Measurements from ENCODE around the gene CYRIA. TPM values are rescaled to one million over a fixed set of nuclear protein-coding genes. Genes with fewer than 3 reads are reported as not detected.

CYRIA gene
- total and polyA plus RNA-seq, 5 donors, result 1.2 to 5.0 (median 3.5) TPM

- no peak for ATAC-seq
- H3K4me3 ChIP-seq (ENCODE audit: low read length), result no peak overlapping the region
- H3K27ac ChIP-seq (ENCODE audit: low read length), result no peak overlapping the region
- DNase-seq, result no peak
- intact Hi-C loops (cut with DNase I), result no loop called here
- 93% methylated on average over 9 of the region's 9 CpGs for WGBS
- no peaks in the 10 kb centered on the region for H3K9me3 ChIP-seq (ENCODE audit: control insufficient read depth, low read length)
- H3K27me3 ChIP-seq (ENCODE audit: control insufficient read depth, insufficient read depth), result no peaks in the 10 kb centered on the region
- peaks cover 8% of the 10 kb centered on the region for H3K4me1 ChIP-seq (ENCODE audit: control insufficient read depth, insufficient read depth, low read length)
Observed at GRCh38 chr2:16649353-16650286, 16.0 kb downstream of the CYRIA start.

- Histone ChIP-seq H3K27me3 (ENCODE audit: control insufficient read depth, insufficient read depth) (no peaks in the 10 kb centered on the region), H3K4me3 (ENCODE audit: low read length) (no peak overlapping the region), H3K27ac (ENCODE audit: low read length) (no peak overlapping the region), H3K9me3 (ENCODE audit: control insufficient read depth, low read length) (no peaks in the 10 kb centered on the region), H3K4me1 (ENCODE audit: control insufficient read depth, insufficient read depth, low read length) (peaks cover 5% of the 10 kb centered on the region)
- ATAC-seq (no peak), DNase-seq (no peak)
- 80% methylated on average over 2 of the region's 2 CpGs for WGBS
- intact Hi-C loops (cut with DNase I), result no loop called here
Observed at GRCh38 chr2:16647992-16648617, 17.5 kb downstream of the CYRIA start.

GRCh38 chr2:16645775-16646559 is 19.7 kb downstream of the CYRIA start:
- intact Hi-C loops (cut with DNase I), result no loop called here
- H3K9me3 ChIP-seq (ENCODE audit: control insufficient read depth, low read length), result no peaks in the 10 kb centered on the region
- H3K27ac ChIP-seq (ENCODE audit: low read length), result no peak overlapping the region
- H3K27me3 ChIP-seq (ENCODE audit: control insufficient read depth, insufficient read depth), result no peaks in the 10 kb centered on the region
- no peak overlapping the region for H3K4me3 ChIP-seq (ENCODE audit: low read length)
- peaks cover 5% of the 10 kb centered on the region for H3K4me1 ChIP-seq (ENCODE audit: control insufficient read depth, insufficient read depth, low read length)
- no peak for ATAC-seq
- no peak for DNase-seq
- WGBS, result 91% methylated on average over 3 of the region's 3 CpGs

GRCh38 chr2:16645088-16645487 is 20.5 kb downstream of the CYRIA start:
- intact Hi-C loops (cut with DNase I), result no loop called here
- no peak overlapping the region for H3K4me3 ChIP-seq (ENCODE audit: low read length)
- H3K4me1 ChIP-seq (ENCODE audit: control insufficient read depth, insufficient read depth, low read length), result peaks cover 2% of the 10 kb centered on the region
- WGBS, result 92% methylated on average over 7 of the region's 7 CpGs
- no peak overlapping the region for H3K27ac ChIP-seq (ENCODE audit: low read length)
- H3K27me3 ChIP-seq (ENCODE audit: control insufficient read depth, insufficient read depth), result no peaks in the 10 kb centered on the region
- no peak for ATAC-seq
- no peak for DNase-seq
- no peaks in the 10 kb centered on the region for H3K9me3 ChIP-seq (ENCODE audit: control insufficient read depth, low read length)

- no peaks in the 10 kb centered on the region for H3K27me3 ChIP-seq (ENCODE audit: control insufficient read depth, insufficient read depth)
- ATAC-seq, result no peak
- 92% methylated on average over 6 of the region's 6 CpGs for WGBS
Observed at GRCh38 chr2:16644221-16644925, 21.3 kb downstream of the CYRIA start.

GRCh38 chr2:16643099-16643498 is 22.5 kb downstream of the CYRIA start:
- H3K9me3 ChIP-seq (ENCODE audit: control insufficient read depth, low read length), result no peaks in the 10 kb centered on the region
- ATAC-seq (no peak), DNase-seq (no peak)
- no peak overlapping the region for H3K4me3 ChIP-seq (ENCODE audit: low read length)
- WGBS, result 55% methylated on average over 2 of the region's 2 CpGs
- H3K27ac ChIP-seq (ENCODE audit: low read length), result no peak overlapping the region
- no peaks in the 10 kb centered on the region for H3K27me3 ChIP-seq (ENCODE audit: control insufficient read depth, insufficient read depth)
- H3K4me1 ChIP-seq (ENCODE audit: control insufficient read depth, insufficient read depth, low read length), result peaks cover 2% of the 10 kb centered on the region
- intact Hi-C loops (cut with DNase I), result no loop called here

More at GRCh38 chr2:16644221-16644925, 21.3 kb downstream of the CYRIA start:
- Histone ChIP-seq H3K9me3 (ENCODE audit: control insufficient read depth, low read length) (no peaks in the 10 kb centered on the region), H3K27ac (ENCODE audit: low read length) (no peak overlapping the region), H3K4me3 (ENCODE audit: low read length) (no peak overlapping the region), H3K4me1 (ENCODE audit: control insufficient read depth, insufficient read depth, low read length) (peaks cover 2% of the 10 kb centered on the region)
- intact Hi-C loops (cut with DNase I), result no loop called here
- no peak for DNase-seq

GRCh38 chr2:16642088-16642487 is 23.5 kb downstream of the CYRIA start:
- 83% methylated on average over 3 of the region's 3 CpGs for WGBS
- no peak overlapping the region for H3K27ac ChIP-seq (ENCODE audit: low read length)
- intact Hi-C loops (cut with DNase I), result no loop called here
- H3K4me1 ChIP-seq (ENCODE audit: control insufficient read depth, insufficient read depth, low read length), result peaks cover 2% of the 10 kb centered on the region
- ATAC-seq, result no peak
- no peak overlapping the region for H3K4me3 ChIP-seq (ENCODE audit: low read length)
- no peaks in the 10 kb centered on the region for H3K9me3 ChIP-seq (ENCODE audit: control insufficient read depth, low read length)
- DNase-seq, result no peak
- H3K27me3 ChIP-seq (ENCODE audit: control insufficient read depth, insufficient read depth), result no peaks in the 10 kb centered on the region

- 91% methylated on average over 2 of the region's 2 CpGs for WGBS
- no peaks in the 10 kb centered on the region for H3K27me3 ChIP-seq (ENCODE audit: control insufficient read depth, insufficient read depth)
- no peak overlapping the region for H3K27ac ChIP-seq (ENCODE audit: low read length)
- ATAC-seq, result no peak
- no peaks in the 10 kb centered on the region for H3K9me3 ChIP-seq (ENCODE audit: control insufficient read depth, low read length)
- H3K4me3 ChIP-seq (ENCODE audit: low read length), result no peak overlapping the region
- no peak for DNase-seq
- H3K4me1 ChIP-seq (ENCODE audit: control insufficient read depth, insufficient read depth, low read length), result peaks cover 2% of the 10 kb centered on the region
- intact Hi-C loops (cut with DNase I), result no loop called here
Observed at GRCh38 chr2:16641509-16641908, 24.1 kb downstream of the CYRIA start.

- H3K27me3 ChIP-seq (ENCODE audit: control insufficient read depth, insufficient read depth), result no peaks in the 10 kb centered on the region
- H3K9me3 ChIP-seq (ENCODE audit: control insufficient read depth, low read length), result no peaks in the 10 kb centered on the region
- H3K4me3 ChIP-seq (ENCODE audit: low read length), result no peak overlapping the region
- ATAC-seq (peak; percentile 84 to 86), DNase-seq (peak in 2 of 3 donors; percentile 62 to 76)
- peaks cover 2% of the 10 kb centered on the region for H3K4me1 ChIP-seq (ENCODE audit: control insufficient read depth, insufficient read depth, low read length)
- 39% methylated on average over 5 of the region's 5 CpGs for WGBS
- intact Hi-C loops (cut with DNase I), result no loop called here
- H3K27ac ChIP-seq (ENCODE audit: low read length), result no peak overlapping the region
Observed at GRCh38 chr2:16640867-16641266, 24.8 kb downstream of the CYRIA start.

GRCh38 chr2:16640001-16640700 is 25.5 kb downstream of the CYRIA start:
- H3K9me3 ChIP-seq (ENCODE audit: control insufficient read depth, low read length), result no peaks in the 10 kb centered on the region
- 67% methylated on average over 9 of the region's 9 CpGs for WGBS
- no peaks in the 10 kb centered on the region for H3K27me3 ChIP-seq (ENCODE audit: control insufficient read depth, insufficient read depth)
- DNase-seq, result no peak
- intact Hi-C loops (cut with DNase I), result no loop called here
- ATAC-seq, result no peak
- peaks cover 2% of the 10 kb centered on the region for H3K4me1 ChIP-seq (ENCODE audit: control insufficient read depth, insufficient read depth, low read length)
- no peak overlapping the region for H3K27ac ChIP-seq (ENCODE audit: low read length)
- H3K4me3 ChIP-seq (ENCODE audit: low read length), result no peak overlapping the region
